D721Med (cell line): ENCODE data around the gene TMEM109.

Experiments
- DNase-seq: peaks from one replicate; pipeline ENCODE4 v3.0.0; 2011; ENCODE audit warnings: low spot score; ENCODE audit not compliant: insufficient read length
- FAIRE-seq: peaks from 2 replicates; lab custom pipeline; 2011; peaks lifted over from hg19 to GRCh38; lab: Jason Lieb, UNC
- CTCF ChIP-seq: IDR thresholded peaks from 2 replicates; pipeline ENCODE4 v1.5.1; 2012; ENCODE audit warnings: mild to moderate bottlenecking, control low read depth; ENCODE audit not compliant: insufficient read depth; ENCODE audit errors: missing control alignments

The TMEM109 gene

DNA sequence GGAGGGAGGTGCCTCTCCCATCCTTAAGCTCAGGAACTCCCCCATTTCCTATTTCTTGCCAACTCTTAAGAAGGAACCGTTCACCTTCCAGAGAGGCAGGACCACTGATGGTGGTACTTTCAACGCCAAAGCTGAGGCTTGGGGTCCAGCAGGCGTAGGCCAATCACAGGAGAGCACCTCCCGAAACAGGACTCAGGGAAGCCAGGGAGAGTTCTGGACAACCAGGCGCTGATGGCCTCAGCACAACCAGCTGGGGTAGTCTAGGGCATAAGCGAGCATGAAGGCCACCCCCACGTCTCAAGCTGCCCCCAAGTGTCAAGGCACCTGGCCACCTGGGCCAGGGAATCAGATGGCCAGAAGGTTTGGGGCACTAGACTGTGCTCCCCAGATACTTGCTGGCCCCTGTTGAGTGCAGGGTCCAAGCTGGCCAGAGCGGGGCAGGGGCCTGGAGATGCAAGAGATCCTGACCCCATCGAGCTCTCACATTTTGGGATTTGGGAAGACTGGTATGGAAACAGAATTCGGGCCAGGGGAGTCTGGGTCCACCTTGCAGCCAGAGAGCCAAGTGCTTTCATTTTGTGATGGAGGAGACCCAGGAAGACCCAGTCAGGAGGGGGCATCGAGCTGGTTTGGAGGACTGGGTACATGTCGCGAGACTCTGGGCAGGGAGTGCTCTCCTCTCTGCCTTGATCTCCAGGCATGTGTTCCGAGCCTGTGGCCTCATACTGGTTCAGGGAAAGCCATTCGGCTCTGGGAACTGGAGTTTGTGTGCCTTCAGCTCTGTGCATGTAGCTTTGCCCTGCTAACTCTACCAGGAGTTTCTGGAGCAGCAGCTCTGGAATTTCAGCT is 58.4 kb downstream of the TMEM109 start:
- TF ChIP-seq CTCF = no peak
- DNase-seq = no peak
- no peak for FAIRE-seq
